Subcutaneous preadipocyte (primary cell): ENCODE data around the gene ATP6V0E1. TPM values are rescaled to one million over a fixed set of nuclear protein-coding genes. Genes with fewer than 3 reads are reported as not detected.
A peak's percentile ranks its signal among the peaks of the same experiment; 100 is the strongest.

Experiments
- small RNA-seq: library from RNA; depleted of rRNA; stranded (forward); fragments of <200 nt; gene quantifications from one replicate; pipeline ENCODE3, GENCODE V24; 2012
- total RNA-seq: library from RNA; depleted of rRNA; stranded (reverse); fragments of >200 nt; gene quantifications from 2 replicates; pipeline ENCODE4 v1.2.3, GENCODE V29; 2012

Gene ATP6V0E1
- total RNA-seq, result 95.4 and 143 TPM in 2 replicates

DNA sequence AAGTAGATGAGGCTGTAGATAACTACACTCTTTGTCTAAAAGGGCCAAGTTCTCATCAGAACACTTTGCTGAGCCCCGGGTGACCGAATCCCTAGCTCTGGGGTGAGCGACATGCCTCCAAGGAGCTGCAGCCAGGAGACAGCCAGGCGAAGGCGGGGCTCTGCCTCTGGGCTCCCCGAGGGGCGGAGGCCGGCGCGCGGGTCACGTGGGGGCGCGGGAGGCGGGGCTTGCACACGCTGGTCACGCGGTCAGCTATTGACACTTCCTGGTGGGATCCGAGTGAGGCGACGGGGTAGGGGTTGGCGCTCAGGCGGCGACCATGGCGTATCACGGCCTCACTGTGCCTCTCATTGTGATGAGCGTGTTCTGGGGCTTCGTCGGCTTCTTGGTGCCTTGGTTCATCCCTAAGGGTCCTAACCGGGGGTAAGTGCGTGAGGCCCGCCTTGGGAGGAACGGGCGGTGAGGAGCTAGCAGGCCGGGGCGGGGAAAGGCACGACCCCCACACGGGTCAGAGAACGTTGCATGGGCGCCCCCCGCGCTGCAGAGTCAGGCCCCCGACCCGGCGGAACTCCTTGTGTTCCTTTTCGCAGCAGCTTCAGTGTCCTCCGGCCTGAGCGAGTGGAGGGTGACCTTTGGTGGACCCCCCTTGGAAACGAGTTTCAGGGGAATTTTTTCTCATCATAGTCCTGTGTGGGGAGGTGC, at the start of gene ATP6V0E1:
Gene ATP6V0E1, plus strand, starts transcription at position 230 of the 702 bp plus-strand sequence. Its CDS starts 90 bp downstream, at position 320.

DNA sequence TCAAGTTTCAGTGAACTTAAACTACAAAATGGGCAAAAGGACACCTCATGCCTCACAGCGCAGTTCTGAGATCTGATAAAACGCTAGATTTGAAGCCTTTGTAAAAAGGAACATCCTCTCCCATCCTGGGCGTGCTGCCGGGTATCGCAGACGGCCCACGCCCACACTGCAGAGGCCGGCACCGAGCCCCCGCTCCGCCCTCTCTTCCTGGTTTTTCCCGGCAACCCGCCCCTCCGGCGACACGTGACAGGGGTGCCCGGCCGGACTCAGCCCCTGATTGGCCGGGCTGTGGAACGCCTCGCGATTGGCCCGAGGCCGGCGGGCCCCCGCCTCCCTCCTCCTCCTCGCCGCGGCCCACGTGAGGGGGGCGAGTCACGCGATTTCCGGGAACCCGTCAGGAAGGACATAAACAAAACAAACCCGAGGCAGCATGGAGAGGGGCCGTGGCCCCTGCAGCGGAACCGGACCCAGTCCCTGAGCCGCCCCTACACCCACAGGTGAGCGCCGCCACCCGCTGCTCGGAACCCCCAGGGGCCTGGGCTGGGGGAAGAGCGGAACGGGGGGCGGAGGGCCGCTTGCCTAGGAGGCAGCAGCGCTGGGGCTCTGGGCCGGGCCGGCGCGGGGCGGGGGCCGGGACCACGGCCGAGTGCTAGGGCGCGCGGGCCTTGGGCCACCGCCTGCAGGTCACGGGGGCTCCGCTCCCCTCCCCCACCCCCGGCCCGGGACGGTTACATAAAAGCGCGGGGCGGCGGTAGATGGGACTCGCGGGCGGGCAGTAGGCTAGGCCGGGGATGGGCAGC, 72.6 kb downstream of the ATP6V0E1 start, which contains the start of gene CREBRF:
Gene CREBRF, plus strand, starts transcription at position 370 of the 800 bp plus-strand sequence. CDS start 24,424 bp downstream, outside the sequence.

Small RNAs within 50 kb of the gene (small RNA-seq; reads per million reads assigned to genes)
- not detected for gene RF00019
- 3,375 reads per million, percentile 100 among the genes with 10 or more reads in this experiment for gene SNORA74B

Other genes starting within 250 kb of the ATP6V0E1 start
- 96.8 and 158 TPM in 2 replicates for gene DUSP1, start 212.6 kb upstream of the ATP6V0E1 start, total RNA-seq
- 202 and 223 TPM in 2 replicates for gene ERGIC1, start 149.5 kb upstream of the ATP6V0E1 start, total RNA-seq
- gene RPL26L1, start 24.3 kb upstream of the ATP6V0E1 start, total RNA-seq, result 42.4 and 51.4 TPM in 2 replicates
- 10.2 and 13.2 TPM in 2 replicates for gene CREBRF, start 72.6 kb downstream of the ATP6V0E1 start, total RNA-seq
- gene BNIP1, start 160.8 kb downstream of the ATP6V0E1 start, total RNA-seq, result 18.6 and 21.7 TPM in 2 replicates